GM12865 (cell line): ENCODE data around the gene GPR152.

Source experiments
- DNase-seq: peaks from one replicate; pipeline ENCODE4 v3.0.0; 2010; ENCODE audit warnings: low read depth
- H3K4me3 ChIP-seq: 2 replicates; pipeline ENCODE4 v1.5.1; 2011; ENCODE audit warnings: mild to moderate bottlenecking, low read depth, low read length, control low read depth
- CTCF ChIP-seq: IDR thresholded peaks from 2 replicates; pipeline ENCODE4 v1.5.1; 2011; ENCODE audit warnings: low read length, control low read depth, low read depth, inconsistent platforms; ENCODE audit not compliant: insufficient read depth; ENCODE audit errors: missing control alignments

The GPR152 gene

GRCh38 chr11:67465189-67465510 lies 12.6 kb upstream of the GPR152 start:
- peak overlapping the region; percentile 77 for H3K4me3 ChIP-seq
- no peak for TF ChIP-seq CTCF
- no peak for DNase-seq

GRCh38 chr11:67464411-67465188 lies 12.1 kb upstream of the GPR152 start:
- TF ChIP-seq CTCF: no peak
- H3K4me3 ChIP-seq: peak overlapping the region; percentile 80
- peak; percentile 97 for DNase-seq

- TF ChIP-seq CTCF: no peak
- peak overlapping the region; percentile 80 for H3K4me3 ChIP-seq
- DNase-seq: peak; percentile 69
Measured at GRCh38 chr11:67463680-67464410, 11.3 kb upstream of the GPR152 start.

- H3K4me3 ChIP-seq: no peak overlapping the region
- TF ChIP-seq CTCF: no peak
Measured at GRCh38 chr11:67463186-67463585, 10.7 kb upstream of the GPR152 start.

GRCh38 chr11:67458266-67458665 lies 5.7 kb upstream of the GPR152 start:
- no peak for TF ChIP-seq CTCF
- no peak for DNase-seq
- no peak overlapping the region for H3K4me3 ChIP-seq

More at GRCh38 chr11:67463186-67463585, 10.7 kb upstream of the GPR152 start:
- no peak for DNase-seq

- H3K4me3 ChIP-seq: no peak overlapping the region
- no peak for TF ChIP-seq CTCF
- no peak for DNase-seq
Measured at GRCh38 chr11:67457453-67457852, 4.9 kb upstream of the GPR152 start.
